Measurements from ENCODE around the gene PHF14.

PHF14 gene

GRCh38 chr7:11170863-11171568, 197.3 kb downstream of the PHF14 start:
- no peak for ATAC-seq (replicated peaks; ENCODE audit: extremely low read depth, poor library complexity, severe bottlenecking)
- H3K9me3 Mint-ChIP-seq, result no peaks in the 10 kb centered on the region
- H3K4me3 Mint-ChIP-seq, result no peak overlapping the region
- DNase-seq (ENCODE audit: low spot score in 2 of 2), result no peak
- H3K36me3 Mint-ChIP-seq (ENCODE audit: insufficient read depth), result no peaks in the 10 kb centered on the region
- no peak overlapping the region for H3K27ac Mint-ChIP-seq (ENCODE audit: low read depth)
- no peaks in the 10 kb centered on the region for H3K4me1 Mint-ChIP-seq
- H3K27me3 Mint-ChIP-seq, result no peaks in the 10 kb centered on the region

- no peak for DNase-seq (ENCODE audit: low spot score in 2 of 2)
- ATAC-seq (replicated peaks; ENCODE audit: extremely low read depth, poor library complexity, severe bottlenecking), result no peak
- no peak overlapping the region for H3K27ac Mint-ChIP-seq (ENCODE audit: low read depth)
- no peaks in the 10 kb centered on the region for H3K27me3 Mint-ChIP-seq
- H3K9me3 Mint-ChIP-seq, result no peaks in the 10 kb centered on the region
- no peak overlapping the region for H3K4me3 Mint-ChIP-seq
- H3K4me1 Mint-ChIP-seq, result no peaks in the 10 kb centered on the region
- H3K36me3 Mint-ChIP-seq (ENCODE audit: insufficient read depth), result no peaks in the 10 kb centered on the region
Measured at GRCh38 chr7:11171569-11172192, 198.0 kb downstream of the PHF14 start.

GRCh38 chr7:11172835-11173234, 199.2 kb downstream of the PHF14 start:
- Mint-ChIP-seq H3K4me3 (no peak overlapping the region), H3K27ac (ENCODE audit: low read depth) (no peak overlapping the region), H3K9me3 (no peaks in the 10 kb centered on the region), H3K36me3 (ENCODE audit: insufficient read depth) (no peaks in the 10 kb centered on the region), H3K27me3 (no peaks in the 10 kb centered on the region), H3K4me1 (no peaks in the 10 kb centered on the region)
- DNase-seq (ENCODE audit: low spot score in 2 of 2), result no peak
- no peak for ATAC-seq (replicated peaks; ENCODE audit: extremely low read depth, poor library complexity, severe bottlenecking)

GRCh38 chr7:11175371-11175770, 201.7 kb downstream of the PHF14 start:
- DNase-seq (ENCODE audit: low spot score in 2 of 2) (no peak), ATAC-seq (replicated peaks; ENCODE audit: extremely low read depth, poor library complexity, severe bottlenecking) (no peak)
- Mint-ChIP-seq H3K4me1 (no peaks in the 10 kb centered on the region), H3K4me3 (no peak overlapping the region), H3K9me3 (no peaks in the 10 kb centered on the region), H3K27me3 (no peaks in the 10 kb centered on the region), H3K27ac (ENCODE audit: low read depth) (no peak overlapping the region), H3K36me3 (ENCODE audit: insufficient read depth) (no peaks in the 10 kb centered on the region)

- no peak for ATAC-seq (replicated peaks; ENCODE audit: extremely low read depth, poor library complexity, severe bottlenecking)
- H3K4me1 Mint-ChIP-seq, result no peaks in the 10 kb centered on the region
- no peaks in the 10 kb centered on the region for H3K36me3 Mint-ChIP-seq (ENCODE audit: insufficient read depth)
Measured at GRCh38 chr7:11175887-11176286, 202.2 kb downstream of the PHF14 start.

GRCh38 chr7:11176985-11177555, 203.4 kb downstream of the PHF14 start:
- H3K4me3 Mint-ChIP-seq, result no peak overlapping the region
- no peaks in the 10 kb centered on the region for H3K27me3 Mint-ChIP-seq
- H3K9me3 Mint-ChIP-seq, result no peaks in the 10 kb centered on the region
- no peaks in the 10 kb centered on the region for H3K4me1 Mint-ChIP-seq
- ATAC-seq (replicated peaks; ENCODE audit: extremely low read depth, poor library complexity, severe bottlenecking) (no peak), DNase-seq (ENCODE audit: low spot score in 2 of 2) (no peak)
- no peaks in the 10 kb centered on the region for H3K36me3 Mint-ChIP-seq (ENCODE audit: insufficient read depth)
- no peak overlapping the region for H3K27ac Mint-ChIP-seq (ENCODE audit: low read depth)

More at GRCh38 chr7:11175887-11176286, 202.2 kb downstream of the PHF14 start:
- Mint-ChIP-seq H3K4me3 (no peak overlapping the region), H3K27me3 (no peaks in the 10 kb centered on the region), H3K27ac (ENCODE audit: low read depth) (no peak overlapping the region), H3K9me3 (no peaks in the 10 kb centered on the region)
- no peak for DNase-seq (ENCODE audit: low spot score in 2 of 2)

- Mint-ChIP-seq H3K4me3 (no peak overlapping the region), H3K4me1 (no peaks in the 10 kb centered on the region), H3K27ac (ENCODE audit: low read depth) (no peak overlapping the region), H3K9me3 (no peaks in the 10 kb centered on the region), H3K36me3 (ENCODE audit: insufficient read depth) (no peaks in the 10 kb centered on the region), H3K27me3 (no peaks in the 10 kb centered on the region)
- DNase-seq (ENCODE audit: low spot score in 2 of 2) (no peak), ATAC-seq (replicated peaks; ENCODE audit: extremely low read depth, poor library complexity, severe bottlenecking) (no peak)
Measured at GRCh38 chr7:11177793-11178192, 204.1 kb downstream of the PHF14 start.

- peaks cover 11% of the 10 kb centered on the region for H3K27me3 Mint-ChIP-seq
- DNase-seq (ENCODE audit: low spot score in 2 of 2) (no peak), ATAC-seq (replicated peaks; ENCODE audit: extremely low read depth, poor library complexity, severe bottlenecking) (no peak)
- H3K27ac Mint-ChIP-seq (ENCODE audit: low read depth), result no peak overlapping the region
- no peak overlapping the region for H3K4me3 Mint-ChIP-seq
- no peaks in the 10 kb centered on the region for H3K9me3 Mint-ChIP-seq
- H3K4me1 Mint-ChIP-seq, result no peaks in the 10 kb centered on the region
- no peaks in the 10 kb centered on the region for H3K36me3 Mint-ChIP-seq (ENCODE audit: insufficient read depth)
Measured at GRCh38 chr7:11181590-11181989, 207.9 kb downstream of the PHF14 start.

- no peak for ATAC-seq (replicated peaks; ENCODE audit: extremely low read depth, poor library complexity, severe bottlenecking)
- Mint-ChIP-seq H3K36me3 (ENCODE audit: insufficient read depth) (no peaks in the 10 kb centered on the region), H3K4me3 (no peak overlapping the region), H3K9me3 (no peaks in the 10 kb centered on the region), H3K27ac (ENCODE audit: low read depth) (no peak overlapping the region), H3K27me3 (peaks cover 11% of the 10 kb centered on the region), H3K4me1 (no peaks in the 10 kb centered on the region)
- no peak for DNase-seq (ENCODE audit: low spot score in 2 of 2)
Measured at GRCh38 chr7:11182736-11183135, 209.1 kb downstream of the PHF14 start.

GRCh38 chr7:11185179-11185815, 211.6 kb downstream of the PHF14 start:
- Mint-ChIP-seq H3K4me1 (no peaks in the 10 kb centered on the region), H3K27me3 (peaks cover 11% of the 10 kb centered on the region), H3K9me3 (no peaks in the 10 kb centered on the region), H3K27ac (ENCODE audit: low read depth) (no peak overlapping the region), H3K4me3 (no peak overlapping the region), H3K36me3 (ENCODE audit: insufficient read depth) (no peaks in the 10 kb centered on the region)
- ATAC-seq (replicated peaks; ENCODE audit: extremely low read depth, poor library complexity, severe bottlenecking) (no peak), DNase-seq (ENCODE audit: low spot score in 2 of 2) (no peak)

- peaks cover 15% of the 10 kb centered on the region for H3K27me3 Mint-ChIP-seq
- no peak for ATAC-seq (replicated peaks; ENCODE audit: extremely low read depth, poor library complexity, severe bottlenecking)
- H3K9me3 Mint-ChIP-seq, result no peaks in the 10 kb centered on the region
- no peak overlapping the region for H3K4me3 Mint-ChIP-seq
- H3K36me3 Mint-ChIP-seq (ENCODE audit: insufficient read depth), result no peaks in the 10 kb centered on the region
- H3K27ac Mint-ChIP-seq (ENCODE audit: low read depth), result no peak overlapping the region
- DNase-seq (ENCODE audit: low spot score in 2 of 2), result no peak
- H3K4me1 Mint-ChIP-seq, result no peaks in the 10 kb centered on the region
Measured at GRCh38 chr7:11188529-11189310, 215.0 kb downstream of the PHF14 start.

- Mint-ChIP-seq H3K9me3 (no peaks in the 10 kb centered on the region), H3K4me1 (no peaks in the 10 kb centered on the region), H3K4me3 (no peak overlapping the region), H3K27ac (ENCODE audit: low read depth) (no peak overlapping the region), H3K36me3 (ENCODE audit: insufficient read depth) (no peaks in the 10 kb centered on the region), H3K27me3 (peaks cover 11% of the 10 kb centered on the region)
- DNase-seq (ENCODE audit: low spot score in 2 of 2) (no peak), ATAC-seq (replicated peaks; ENCODE audit: extremely low read depth, poor library complexity, severe bottlenecking) (no peak)
Measured at GRCh38 chr7:11191081-11191480, 217.4 kb downstream of the PHF14 start.
